Measurements from ENCODE around the gene MTUS2. TPM values are rescaled to one million over a fixed set of nuclear protein-coding genes. Genes with fewer than 3 reads are reported as not detected.

MTUS2 gene
- total and polyA plus RNA-seq, 2 donors from 2014 or later, result 0.06 to 0.22 TPM

DNA sequence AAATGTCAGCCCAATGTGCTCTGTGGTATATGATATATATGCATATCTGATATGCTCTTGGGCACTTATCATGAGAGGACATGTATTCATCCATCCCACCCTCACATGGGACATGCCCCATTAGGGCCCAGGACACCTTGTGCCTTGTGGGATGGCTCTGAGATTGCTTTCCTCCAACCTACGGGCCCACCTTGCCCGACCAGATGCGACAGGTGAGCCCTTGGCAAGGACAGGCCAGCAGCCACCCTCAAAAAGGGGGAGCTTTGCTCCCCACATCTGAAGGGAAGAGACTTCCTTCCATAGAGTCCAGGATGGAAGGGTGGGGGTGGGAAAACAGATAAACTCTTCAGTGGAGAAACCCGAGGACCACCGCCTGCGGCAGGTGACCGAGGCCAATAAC, 716.7 kb downstream of the MTUS2 start:
- FAIRE-seq, result no peak
- no peak overlapping the region for H3K9ac ChIP-seq (ENCODE audit: low read length in 3 of 3)
- no peak overlapping the region for H3K4me3 ChIP-seq (ENCODE audit: low read length in 3 of 3)
- DNase-seq, result no peak
- H3K27ac ChIP-seq (ENCODE audit: low read depth in 2 of 2, low read length in 2 of 2), result no peak overlapping the region
- no peaks in the 10 kb centered on the region for H3K9me3 ChIP-seq (ENCODE audit: control insufficient read depth in 2 of 3, insufficient read depth in 1 of 3, low read length in 3 of 3)
- no peaks in the 10 kb centered on the region for H3K4me1 ChIP-seq (ENCODE audit: control insufficient read depth in 2 of 3, insufficient read depth in 2 of 3, low read depth in 1 of 3, low read length in 3 of 3)
- H3K36me3 ChIP-seq (ENCODE audit: control insufficient read depth in 2 of 3, insufficient read depth in 3 of 3, low read length in 3 of 3), result no peaks in the 10 kb centered on the region
- H3K27me3 ChIP-seq (ENCODE audit: control insufficient read depth, insufficient read depth, low read length), result no peaks in the 10 kb centered on the region
- TF ChIP-seq, protein P1, sequence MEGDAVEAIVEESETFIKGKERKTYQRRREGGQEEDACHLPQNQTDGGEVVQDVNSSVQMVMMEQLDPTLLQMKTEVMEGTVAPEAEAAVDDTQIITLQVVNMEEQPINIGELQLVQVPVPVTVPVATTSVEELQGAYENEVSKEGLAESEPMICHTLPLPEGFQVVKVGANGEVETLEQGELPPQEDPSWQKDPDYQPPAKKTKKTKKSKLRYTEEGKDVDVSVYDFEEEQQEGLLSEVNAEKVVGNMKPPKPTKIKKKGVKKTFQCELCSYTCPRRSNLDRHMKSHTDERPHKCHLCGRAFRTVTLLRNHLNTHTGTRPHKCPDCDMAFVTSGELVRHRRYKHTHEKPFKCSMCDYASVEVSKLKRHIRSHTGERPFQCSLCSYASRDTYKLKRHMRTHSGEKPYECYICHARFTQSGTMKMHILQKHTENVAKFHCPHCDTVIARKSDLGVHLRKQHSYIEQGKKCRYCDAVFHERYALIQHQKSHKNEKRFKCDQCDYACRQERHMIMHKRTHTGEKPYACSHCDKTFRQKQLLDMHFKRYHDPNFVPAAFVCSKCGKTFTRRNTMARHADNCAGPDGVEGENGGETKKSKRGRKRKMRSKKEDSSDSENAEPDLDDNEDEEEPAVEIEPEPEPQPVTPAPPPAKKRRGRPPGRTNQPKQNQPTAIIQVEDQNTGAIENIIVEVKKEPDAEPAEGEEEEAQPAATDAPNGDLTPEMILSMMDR (IDR thresholded peaks at IDR 0.05; ENCODE audit: borderline replicate concordance, extremely low read depth, insufficient read depth), result no peak
- intact Hi-C loops (cut with DNase I), result no loop called here

DNA sequence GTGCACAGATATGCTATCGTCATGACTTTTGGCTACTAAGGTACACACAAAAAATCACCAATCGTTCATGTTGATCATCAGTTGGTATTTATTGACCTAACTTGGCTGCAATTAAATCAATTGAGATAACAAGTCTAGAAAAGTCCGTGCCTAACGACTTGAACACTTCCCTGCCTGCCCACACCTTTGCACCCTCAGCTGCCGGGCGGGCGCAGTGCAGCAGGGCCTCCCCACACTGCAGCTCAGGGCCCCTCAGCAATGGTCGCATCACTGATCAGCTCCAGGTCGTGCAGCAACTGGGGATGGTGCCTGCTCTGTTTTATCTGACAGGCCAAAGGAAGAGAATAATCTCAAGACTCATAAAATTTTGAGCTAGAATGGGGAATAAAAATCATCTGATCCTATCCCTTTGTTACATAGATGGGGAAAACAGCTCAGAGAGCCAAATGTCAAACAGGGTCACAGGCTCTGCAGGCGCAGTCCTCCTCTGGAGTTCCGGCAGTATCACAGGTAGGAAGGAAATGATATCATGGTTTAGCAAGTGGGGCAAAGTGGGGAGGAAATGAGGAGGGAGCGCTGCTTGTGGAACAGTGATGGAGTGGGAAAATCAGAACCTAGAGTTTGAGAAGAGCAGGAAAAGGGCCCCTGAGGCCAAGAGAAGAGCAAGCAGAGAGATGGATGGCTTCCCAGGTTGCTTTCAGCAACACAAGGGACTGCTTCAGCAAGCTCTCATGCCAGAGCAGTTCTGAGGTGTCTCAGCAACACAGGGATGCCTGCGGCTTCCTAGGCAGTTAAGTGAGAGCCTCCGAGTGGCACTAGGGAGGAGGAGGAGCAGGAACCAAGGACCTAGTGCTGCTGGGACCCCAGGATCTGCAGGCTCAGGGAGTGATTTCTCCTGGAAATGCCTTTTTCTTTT, 717.9 kb downstream of the MTUS2 start:
- TF ChIP-seq, protein P1 (IDR thresholded peaks at IDR 0.05; ENCODE audit: borderline replicate concordance, extremely low read depth, insufficient read depth), result no peak
- Histone ChIP-seq H3K4me3 (ENCODE audit: low read length in 3 of 3) (no peak overlapping the region), H3K36me3 (ENCODE audit: control insufficient read depth in 2 of 3, insufficient read depth in 3 of 3, low read length in 3 of 3) (no peaks in the 10 kb centered on the region), H3K9me3 (ENCODE audit: control insufficient read depth in 2 of 3, insufficient read depth in 1 of 3, low read length in 3 of 3) (no peaks in the 10 kb centered on the region), H3K27ac (ENCODE audit: low read depth in 2 of 2, low read length in 2 of 2) (no peak overlapping the region), H3K4me1 (ENCODE audit: control insufficient read depth in 2 of 3, insufficient read depth in 2 of 3, low read depth in 1 of 3, low read length in 3 of 3) (no peaks in the 10 kb centered on the region), H3K27me3 (ENCODE audit: control insufficient read depth, insufficient read depth, low read length) (no peaks in the 10 kb centered on the region), H3K9ac (ENCODE audit: low read length in 3 of 3) (no peak overlapping the region)
- intact Hi-C loops (cut with DNase I), result no loop called here
- no peak for DNase-seq
- FAIRE-seq, result no peak

DNA sequence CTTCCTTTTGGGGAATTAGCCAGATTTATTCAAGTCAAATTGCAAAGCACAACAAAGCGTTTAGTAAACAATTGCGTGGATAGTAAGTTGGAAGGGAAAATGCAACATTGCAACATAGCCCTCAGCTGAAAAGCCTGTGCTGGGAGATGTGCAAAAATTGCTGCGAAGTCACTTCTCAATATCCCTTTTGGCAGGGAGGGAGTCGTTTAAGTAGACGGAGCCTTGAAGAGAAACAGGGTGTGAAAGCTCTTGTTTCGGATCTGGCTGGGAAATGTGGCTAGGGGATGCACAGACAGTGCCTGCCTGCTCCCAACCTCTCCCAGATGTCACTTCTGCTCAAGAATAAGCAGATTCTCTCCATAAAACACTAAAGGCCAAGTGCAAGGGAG, 718.5 kb downstream of the MTUS2 start:
- Histone ChIP-seq H3K4me1 (ENCODE audit: control insufficient read depth in 2 of 3, insufficient read depth in 2 of 3, low read depth in 1 of 3, low read length in 3 of 3) (no peaks in the 10 kb centered on the region), H3K4me3 (ENCODE audit: low read length in 3 of 3) (no peak overlapping the region), H3K27me3 (ENCODE audit: control insufficient read depth, insufficient read depth, low read length) (no peaks in the 10 kb centered on the region), H3K36me3 (ENCODE audit: control insufficient read depth in 2 of 3, insufficient read depth in 3 of 3, low read length in 3 of 3) (no peaks in the 10 kb centered on the region), H3K27ac (ENCODE audit: low read depth in 2 of 2, low read length in 2 of 2) (no peak overlapping the region), H3K9ac (ENCODE audit: low read length in 3 of 3) (no peak overlapping the region), H3K9me3 (ENCODE audit: control insufficient read depth in 2 of 3, insufficient read depth in 1 of 3, low read length in 3 of 3) (no peaks in the 10 kb centered on the region)
- TF ChIP-seq, protein P1 (IDR thresholded peaks at IDR 0.05; ENCODE audit: borderline replicate concordance, extremely low read depth, insufficient read depth), result no peak
- DNase-seq (no peak), FAIRE-seq (no peak)
- intact Hi-C loops (cut with DNase I), result no loop called here

Measured in kidney (tissue), 14 donors.